NB4 (cell line): Measurements from ENCODE around the gene ENC1.

Experiments
- DNase-seq: peaks from one replicate; pipeline ENCODE4 v3.0.0; 2010; ENCODE audit warnings: low read depth
- H3K4me3 ChIP-seq: one replicate; pipeline ENCODE4 v1.5.1; 2011; ENCODE audit warnings: mild to moderate bottlenecking, low read depth, low read length, moderate library complexity
- MYC ChIP-seq: IDR thresholded peaks from 2 replicates; pipeline ENCODE4 v1.6.1; 2011; ENCODE audit warnings: low read depth, low read length
- POLR2A ChIP-seq: IDR thresholded peaks from 2 replicates; pipeline ENCODE4 v1.6.1; 2011; ENCODE audit warnings: mild to moderate bottlenecking; ENCODE audit not compliant: insufficient read length; ENCODE audit errors: extremely low read depth
- TF ChIP-seq, protein P1 (sequence below): IDR thresholded peaks from 2 replicates; pipeline ENCODE4 v1.6.1; 2011; ENCODE audit warnings: low read depth, low read length
- TF ChIP-seq, protein P2 (sequence below): IDR thresholded peaks from one replicate; pipeline ENCODE4 v1.5.1; 2012; ENCODE audit warnings: low read depth, low read length

ENC1 gene

GRCh38 chr5:74651710-74652109, 11.2 kb upstream of the ENC1 start:
- no peak overlapping the region for H3K4me3 ChIP-seq
- TF ChIP-seq, protein P1, sequence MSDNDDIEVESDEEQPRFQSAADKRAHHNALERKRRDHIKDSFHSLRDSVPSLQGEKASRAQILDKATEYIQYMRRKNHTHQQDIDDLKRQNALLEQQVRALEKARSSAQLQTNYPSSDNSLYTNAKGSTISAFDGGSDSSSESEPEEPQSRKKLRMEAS, result no peak
- TF ChIP-seq MYC (no peak), POLR2A (no peak)
- TF ChIP-seq, protein P2, sequence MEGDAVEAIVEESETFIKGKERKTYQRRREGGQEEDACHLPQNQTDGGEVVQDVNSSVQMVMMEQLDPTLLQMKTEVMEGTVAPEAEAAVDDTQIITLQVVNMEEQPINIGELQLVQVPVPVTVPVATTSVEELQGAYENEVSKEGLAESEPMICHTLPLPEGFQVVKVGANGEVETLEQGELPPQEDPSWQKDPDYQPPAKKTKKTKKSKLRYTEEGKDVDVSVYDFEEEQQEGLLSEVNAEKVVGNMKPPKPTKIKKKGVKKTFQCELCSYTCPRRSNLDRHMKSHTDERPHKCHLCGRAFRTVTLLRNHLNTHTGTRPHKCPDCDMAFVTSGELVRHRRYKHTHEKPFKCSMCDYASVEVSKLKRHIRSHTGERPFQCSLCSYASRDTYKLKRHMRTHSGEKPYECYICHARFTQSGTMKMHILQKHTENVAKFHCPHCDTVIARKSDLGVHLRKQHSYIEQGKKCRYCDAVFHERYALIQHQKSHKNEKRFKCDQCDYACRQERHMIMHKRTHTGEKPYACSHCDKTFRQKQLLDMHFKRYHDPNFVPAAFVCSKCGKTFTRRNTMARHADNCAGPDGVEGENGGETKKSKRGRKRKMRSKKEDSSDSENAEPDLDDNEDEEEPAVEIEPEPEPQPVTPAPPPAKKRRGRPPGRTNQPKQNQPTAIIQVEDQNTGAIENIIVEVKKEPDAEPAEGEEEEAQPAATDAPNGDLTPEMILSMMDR, result no peak
- DNase-seq, result no peak

- no peak for DNase-seq
- TF ChIP-seq, protein P2, result no peak
- TF ChIP-seq MYC, result no peak
- TF ChIP-seq, protein P1, result no peak
- TF ChIP-seq POLR2A, result no peak
- H3K4me3 ChIP-seq, result no peak overlapping the region
Measured at GRCh38 chr5:74649421-74649973, 9.0 kb upstream of the ENC1 start.

DNA sequence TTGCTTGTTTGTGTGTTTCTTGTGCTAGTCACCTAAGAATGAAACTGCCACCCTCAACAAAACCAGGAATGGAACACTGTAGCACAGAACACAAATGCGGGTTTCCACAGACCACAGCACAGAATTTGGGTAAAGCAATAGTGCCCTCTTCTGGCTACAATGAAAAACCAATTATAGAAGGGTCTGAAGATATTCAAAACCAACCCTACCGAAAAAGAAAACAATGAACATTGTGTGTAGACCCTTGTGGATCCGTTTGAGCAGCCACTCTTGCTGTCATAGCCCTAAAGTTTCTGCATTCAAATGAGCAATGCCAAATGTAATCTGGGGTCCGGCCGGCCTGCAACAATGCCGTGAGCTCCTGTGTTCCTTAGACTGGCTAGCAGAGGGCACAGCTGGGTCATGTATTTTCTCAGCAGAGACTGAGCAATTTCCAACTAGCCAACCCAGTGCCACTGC, 8.3 kb upstream of the ENC1 start:
- no peak overlapping the region for H3K4me3 ChIP-seq
- DNase-seq, result peak; percentile 74
- TF ChIP-seq, protein P1, result peak; percentile 13; the same call in 1 of the 2 replicates
- TF ChIP-seq, protein P2, result no peak
- TF ChIP-seq POLR2A (no peak), MYC (peak; percentile 36)

- no peak overlapping the region for H3K4me3 ChIP-seq
- DNase-seq, result no peak
- no peak for TF ChIP-seq MYC
- no peak for TF ChIP-seq POLR2A
- TF ChIP-seq, protein P1, result no peak
- TF ChIP-seq, protein P2, result no peak
Measured at GRCh38 chr5:74647096-74647495, 6.6 kb upstream of the ENC1 start.

DNA sequence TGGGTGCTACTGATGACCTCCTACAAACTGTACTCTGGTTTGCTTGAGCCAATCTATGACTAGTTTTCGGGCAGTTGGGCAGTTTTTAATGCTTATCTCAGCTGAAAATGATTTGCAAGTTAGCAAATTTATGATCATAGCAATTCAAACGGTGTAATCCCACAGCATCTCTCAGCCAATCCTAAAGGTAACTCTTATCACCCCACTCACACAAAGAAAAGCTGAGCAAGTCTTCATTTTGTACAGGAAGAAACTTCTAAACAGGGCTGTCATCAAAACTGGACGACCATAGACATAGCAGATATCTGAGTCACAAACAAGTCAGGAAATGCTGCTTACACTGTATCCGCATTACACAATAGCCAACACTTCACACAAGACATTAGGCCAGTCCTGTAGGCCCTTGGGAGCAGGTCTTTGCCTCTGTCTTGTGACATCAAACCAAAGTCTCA, 2.6 kb upstream of the ENC1 start:
- H3K4me3 ChIP-seq, result peak overlapping the region; percentile 22
- DNase-seq, result peak; percentile 95
- TF ChIP-seq, protein P2, result no peak
- TF ChIP-seq MYC (peak; percentile 59), POLR2A (peak; percentile 17)
- TF ChIP-seq, protein P1, result no peak

- no peak for DNase-seq
- no peak overlapping the region for H3K4me3 ChIP-seq
- TF ChIP-seq POLR2A (no peak), MYC (no peak)
- TF ChIP-seq, protein P1, result no peak
- TF ChIP-seq, protein P2, result no peak
Measured at GRCh38 chr5:74642543-74642863, 2.0 kb upstream of the ENC1 start.
